ENCODE measurements around the gene GNRH2.
"Not testable (repeated sequence)": the region's sequence is repeated elsewhere in the genome, so short reads cannot be mapped to it uniquely, and the experiment has no call there.

GNRH2 gene

GRCh38 chr20:3073251-3073643 is 29.8 kb downstream of the GNRH2 start:
- DNase-seq (ENCODE audit: low spot score), result not testable (repeated sequence)

DNA sequence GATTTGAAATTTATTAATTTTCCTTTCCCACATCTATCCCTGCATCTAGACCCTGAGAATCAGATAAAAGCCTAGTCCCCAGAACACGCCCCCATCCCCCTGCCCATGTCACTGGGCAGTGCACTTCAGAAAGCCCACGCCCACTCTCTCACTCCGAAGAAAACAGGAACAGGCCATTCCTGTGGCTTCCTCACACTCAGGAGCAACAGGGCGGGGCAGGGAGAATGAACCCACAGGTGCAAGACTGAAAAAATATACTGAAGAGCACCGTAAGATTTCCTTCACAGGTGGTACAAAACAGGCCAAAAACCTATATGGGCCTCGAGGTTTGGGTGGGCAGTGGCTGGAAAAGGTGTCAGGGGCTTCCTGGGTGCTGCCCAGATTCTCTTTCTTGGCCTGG is 31.4 kb downstream of the GNRH2 start:
- DNase-seq (ENCODE audit: low spot score), result no peak

- DNase-seq (ENCODE audit: low spot score), result not testable (repeated sequence)
Observed at GRCh38 chr20:3075315-3075714, 31.9 kb downstream of the GNRH2 start.

DNA sequence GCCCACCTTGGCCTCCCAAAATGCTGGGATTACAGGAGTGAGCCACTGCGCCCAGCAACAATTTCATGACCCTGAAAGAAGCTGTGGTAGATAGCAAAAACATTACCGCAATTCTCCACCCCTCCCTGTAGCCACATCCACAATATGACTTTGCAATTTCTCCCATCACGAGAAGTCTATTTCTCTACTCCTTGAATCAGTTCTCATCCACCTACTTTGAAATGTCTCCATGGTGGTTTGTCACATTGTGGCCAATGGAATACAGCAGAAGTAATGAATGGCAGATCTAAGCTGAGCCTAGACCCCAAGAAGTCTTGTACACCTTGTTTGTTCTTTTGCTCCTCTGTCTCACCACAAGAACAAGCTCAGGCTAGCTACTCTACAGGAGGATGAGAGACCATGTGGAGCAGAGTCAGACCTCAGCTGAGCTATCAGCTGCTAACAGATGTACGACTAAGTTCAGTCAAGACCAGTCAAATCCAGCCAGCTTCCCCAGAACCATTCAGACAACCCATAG is 34.3 kb downstream of the GNRH2 start:
- DNase-seq (ENCODE audit: low spot score), result no peak

DNA sequence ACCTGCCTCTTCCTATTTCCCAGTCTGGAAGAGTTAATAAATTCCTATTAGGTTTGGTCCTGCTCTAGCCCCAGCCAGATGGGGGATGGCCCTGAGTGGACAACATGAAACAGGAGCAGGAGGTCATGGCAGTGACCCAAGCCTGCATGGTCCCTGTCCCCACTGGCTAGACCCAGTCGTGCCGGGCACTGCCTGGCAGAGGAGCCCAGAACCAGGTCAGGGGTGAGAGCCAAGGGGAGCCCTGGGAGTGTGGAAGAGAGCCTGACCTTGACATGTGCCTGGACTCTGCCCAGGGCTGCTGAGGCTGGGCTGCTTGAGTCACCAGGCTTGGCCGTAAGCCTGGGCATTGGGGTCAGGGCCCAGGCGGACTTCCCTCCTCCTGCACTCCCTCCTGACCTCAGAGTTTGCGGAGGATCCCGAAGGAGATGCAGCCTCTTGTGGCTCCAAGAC is 37.5 kb downstream of the GNRH2 start:
- no peak for DNase-seq (ENCODE audit: low spot score)

DNA sequence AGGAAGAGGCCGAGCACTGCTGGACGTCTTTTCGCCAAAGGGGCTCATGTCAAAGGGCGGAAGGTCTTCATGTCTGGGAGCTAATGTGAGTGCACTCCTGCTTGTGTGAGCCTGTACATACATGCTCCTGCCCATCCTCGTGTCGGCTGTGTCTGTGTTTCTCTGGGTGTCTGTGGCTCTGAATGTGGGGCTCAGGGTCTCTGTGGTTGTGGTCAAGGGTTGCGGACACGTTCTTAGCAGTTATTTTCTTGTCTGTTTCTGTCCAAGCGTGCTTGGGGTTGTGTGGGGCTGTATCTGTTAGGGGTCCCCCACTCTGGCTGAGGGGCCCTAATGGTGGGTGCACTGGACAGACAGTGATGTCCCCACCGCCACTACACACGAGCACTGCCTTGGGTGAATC is 38.2 kb downstream of the GNRH2 start:
- no peak for DNase-seq (ENCODE audit: low spot score)

DNA sequence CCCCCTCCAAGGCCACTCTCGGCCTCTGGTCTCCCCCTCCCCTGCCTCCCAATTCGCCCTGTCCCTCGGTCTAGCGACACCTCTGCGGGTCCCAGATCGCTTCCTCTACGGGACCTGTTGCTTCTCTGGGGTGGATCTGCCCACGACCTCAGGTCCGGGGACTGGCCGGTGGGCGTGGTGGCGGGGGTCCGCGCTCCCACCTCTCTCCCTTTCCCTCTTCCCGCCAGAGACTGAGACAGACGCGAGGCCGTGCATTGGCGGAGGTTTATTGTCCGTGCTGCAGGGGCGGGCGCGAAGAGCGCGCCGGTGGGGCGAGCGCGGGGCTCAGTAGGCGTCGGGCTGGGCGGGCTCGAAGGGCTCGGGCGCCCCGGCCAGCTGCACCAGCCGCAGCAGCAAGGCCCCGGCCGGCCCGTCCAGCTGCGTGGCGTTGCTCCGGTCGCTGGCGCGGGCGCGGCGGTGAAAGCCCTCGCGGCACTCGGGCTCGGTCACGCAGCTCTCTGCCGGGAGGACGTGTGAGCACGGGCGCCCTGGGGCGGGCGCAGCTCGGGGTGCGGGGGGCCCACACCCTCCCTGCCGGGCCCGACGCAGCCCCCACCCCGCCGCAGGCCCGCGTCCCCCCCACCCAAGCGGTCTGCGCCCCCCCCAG is 39.0 kb downstream of the GNRH2 start:
- no peak for DNase-seq (ENCODE audit: low spot score)

DNA sequence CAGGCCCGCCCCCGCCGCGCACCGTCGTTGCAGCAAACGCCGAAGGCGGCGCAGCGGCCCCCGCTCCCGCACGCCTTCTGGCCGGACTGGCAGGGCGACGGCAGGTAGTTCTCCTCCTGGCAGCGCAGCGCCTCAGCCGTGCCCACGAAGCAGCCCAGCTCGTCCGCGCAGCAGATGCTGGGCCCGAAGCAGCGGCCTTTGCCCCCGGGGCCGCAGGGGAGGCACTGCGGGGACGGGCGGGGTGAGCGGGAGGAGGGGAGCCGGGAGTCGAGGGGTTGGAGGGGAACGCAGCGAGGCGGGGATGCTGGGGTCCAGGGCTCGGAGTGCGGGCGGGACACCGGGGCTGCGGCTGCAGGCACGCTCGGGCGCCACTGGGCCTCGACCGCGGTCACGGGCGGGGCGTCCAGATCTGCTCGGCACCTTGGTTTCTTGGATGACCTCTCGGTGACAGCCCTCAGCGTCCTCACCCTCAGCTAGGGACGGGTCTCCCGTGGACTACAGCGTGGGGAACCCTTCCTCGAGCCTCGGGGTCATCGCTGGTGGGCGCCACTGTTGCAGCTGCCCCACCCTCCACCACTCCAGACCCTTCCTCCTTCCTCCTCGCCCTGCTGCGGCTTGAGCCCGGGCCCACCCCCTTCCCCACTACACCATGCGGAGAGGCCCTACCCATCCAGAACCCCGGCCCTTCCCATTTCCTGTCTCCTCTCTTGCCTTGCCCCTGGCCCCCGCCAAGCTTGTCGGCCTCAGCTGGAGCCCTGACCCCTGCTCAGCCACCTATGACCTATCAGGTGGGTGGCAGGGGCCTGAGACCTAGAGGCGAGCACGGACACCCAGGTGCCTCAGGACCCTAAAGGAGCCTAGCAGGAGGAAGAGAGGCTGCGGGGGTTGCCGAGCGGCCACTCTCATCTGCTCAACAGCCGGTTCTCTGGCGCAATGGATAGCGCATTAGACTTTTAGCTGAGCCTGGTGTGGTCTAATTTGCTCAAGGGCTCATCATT is 39.8 kb downstream of the GNRH2 start:
- DNase-seq (ENCODE audit: low spot score), result no peak

DNA sequence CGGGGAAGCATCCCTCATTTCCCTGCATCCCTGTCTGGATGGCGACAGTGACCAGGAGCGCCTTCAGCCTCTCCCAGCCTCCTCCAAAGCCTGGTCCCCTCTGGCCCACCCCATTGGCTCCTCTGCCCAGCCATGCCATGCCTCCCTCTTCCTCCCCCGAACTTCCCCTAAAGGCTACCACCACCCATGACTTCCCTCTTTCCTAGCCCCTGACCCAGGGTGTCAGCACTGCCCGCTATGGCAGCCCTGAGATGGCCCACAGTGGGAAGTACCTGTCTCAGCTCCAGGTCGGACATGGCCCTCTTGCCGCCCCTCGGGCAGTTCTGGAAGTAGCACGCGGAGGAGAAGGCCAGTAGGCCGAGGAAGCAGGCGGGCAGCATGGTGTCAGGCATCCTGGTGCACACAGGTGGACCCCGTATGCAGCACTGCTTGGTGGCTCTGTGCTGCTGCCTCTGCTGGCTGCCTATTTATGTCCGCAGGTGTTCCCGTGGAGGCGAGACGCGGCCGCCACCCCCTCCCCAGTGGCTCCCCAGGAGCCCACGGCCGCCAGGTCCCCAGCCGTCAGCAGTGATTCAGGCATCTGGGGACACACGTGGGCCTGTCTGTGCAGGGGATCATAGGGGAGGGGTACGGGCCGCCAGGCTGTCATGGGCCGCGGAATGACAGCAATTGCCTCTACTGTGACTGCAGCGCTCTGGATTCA is 41.0 kb downstream of the GNRH2 start, which contains the start of gene AVP:
Gene AVP, minus strand, starts transcription at position 442 of the 703 bp plus-strand sequence. Its CDS starts 50 bp downstream, at position 392.
- DNase-seq (ENCODE audit: low spot score), result no peak

DNA sequence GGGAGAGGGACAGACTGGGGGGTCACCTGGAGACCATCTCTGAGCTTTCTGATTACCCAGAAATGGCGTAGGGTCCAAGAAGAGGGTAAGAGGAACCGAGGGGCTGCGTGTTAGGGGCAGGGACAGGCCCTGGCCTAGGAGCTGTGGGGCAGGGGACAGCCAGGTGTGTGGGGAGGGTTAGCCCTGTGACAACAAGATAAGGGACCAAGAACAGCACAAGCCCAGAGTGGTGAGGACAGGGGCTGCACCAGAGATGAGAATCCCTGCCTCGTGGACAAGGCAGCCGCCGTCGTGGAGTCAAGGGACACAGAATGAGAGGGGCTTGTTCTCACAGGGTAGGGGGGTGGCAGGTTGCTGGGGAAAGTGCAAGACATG is 41.6 kb downstream of the GNRH2 start:
- DNase-seq (ENCODE audit: low spot score), result no peak

GRCh38 chr20:3085571-3086072 is 42.2 kb downstream of the GNRH2 start:
- no peak for DNase-seq (ENCODE audit: low spot score)

DNA sequence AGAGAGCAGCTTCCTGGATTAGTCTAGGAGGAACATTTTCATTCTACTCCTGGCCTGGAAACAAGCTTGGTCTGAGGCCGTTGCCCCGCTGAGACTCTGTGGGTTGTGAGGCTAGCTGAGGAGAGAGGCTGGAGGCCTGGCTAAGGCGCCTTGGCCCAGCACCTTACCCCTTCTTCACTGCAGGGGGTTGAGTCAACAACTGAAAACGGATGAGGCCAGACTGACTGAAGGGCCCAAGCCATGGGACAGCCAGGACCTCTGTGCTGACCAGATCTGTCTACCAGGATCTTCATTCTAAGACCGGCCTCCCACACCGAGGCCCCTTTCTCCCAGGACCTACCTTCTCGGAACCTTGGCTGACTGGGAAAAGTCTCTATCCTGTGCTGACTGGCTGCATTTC is 44.6 kb downstream of the GNRH2 start:
- DNase-seq (ENCODE audit: low spot score), result no peak

- DNase-seq (ENCODE audit: low spot score), result no peak
Observed at GRCh38 chr20:3090565-3090964, 47.1 kb downstream of the GNRH2 start.

GRCh38 chr20:3092611-3093379 is 49.4 kb downstream of the GNRH2 start:
- peak; percentile 59 for DNase-seq (ENCODE audit: low spot score)

GRCh38 chr20:3093861-3094361 is 50.5 kb downstream of the GNRH2 start:
- no peak for DNase-seq (ENCODE audit: low spot score)

DNA sequence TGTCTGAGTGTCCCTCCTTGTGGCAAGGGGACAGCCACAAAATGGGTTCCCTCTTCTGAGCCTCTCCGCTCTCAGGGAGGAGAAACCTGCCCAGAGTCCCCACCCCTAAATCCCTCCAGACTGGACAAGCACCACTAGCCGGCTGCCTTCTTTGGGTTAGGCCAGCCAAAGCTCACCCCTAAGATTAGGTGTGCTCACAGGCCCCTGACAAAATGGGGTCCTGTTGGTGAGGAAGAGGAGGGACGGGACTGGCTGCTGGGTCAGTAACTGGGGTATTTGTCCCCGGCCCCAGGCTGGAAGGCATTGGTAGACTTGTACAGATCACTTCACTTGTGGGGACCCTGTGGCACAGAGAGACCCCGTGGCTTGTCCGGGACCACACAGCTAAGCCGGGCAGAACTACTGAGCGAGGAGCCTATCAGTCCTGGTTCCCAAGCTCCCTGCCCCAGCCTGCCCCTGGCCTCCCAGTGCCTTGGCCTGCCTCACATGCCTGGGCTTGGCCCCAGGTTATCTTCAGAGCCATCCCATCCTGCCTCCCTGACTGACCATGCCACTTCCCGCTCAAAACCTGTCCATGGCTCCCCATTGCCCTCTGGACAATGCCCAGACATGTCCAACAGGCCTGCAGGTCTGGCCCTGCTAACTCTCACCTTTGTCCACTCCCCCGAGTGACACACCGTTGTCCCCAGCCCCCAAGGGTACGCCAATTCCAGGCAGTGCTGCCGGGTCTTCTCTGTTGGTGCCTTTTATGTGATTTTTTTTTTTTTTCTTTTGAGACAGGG is 51.6 kb downstream of the GNRH2 start:
- no peak for DNase-seq (ENCODE audit: low spot score)
